ENCODE measurements around the gene TRPT1.

- no peak for TF ChIP-seq ZFP30 (CRISPR knock-in tag; IDR thresholded peaks at IDR 0.05)
- no peak for TF ChIP-seq PATZ1 (CRISPR knock-in tag; IDR thresholded peaks at IDR 0.05; ENCODE audit: borderline replicate concordance)
- TF ChIP-seq RARB (CRISPR knock-in tag; IDR thresholded peaks at IDR 0.05): no peak
- no peak for TF ChIP-seq CREB5 (CRISPR knock-in tag; IDR thresholded peaks at IDR 0.05; ENCODE audit: low read depth)
- no peak for TF ChIP-seq ZNF565 (CRISPR knock-in tag; conservative IDR thresholded peaks at IDR 0.05; ENCODE audit: low read depth)
- no peak for TF ChIP-seq ZFP3 (CRISPR knock-in tag; IDR thresholded peaks at IDR 0.05)
- TF ChIP-seq ARNTL (CRISPR knock-in tag; IDR thresholded peaks at IDR 0.05; ENCODE audit: borderline replicate concordance, low read depth): no peak
- no peak for TF ChIP-seq GLIS3 (CRISPR knock-in tag; IDR thresholded peaks at IDR 0.05)
- no peak for TF ChIP-seq ZC3H10 (CRISPR knock-in tag; IDR thresholded peaks at IDR 0.05)
- no peak for TF ChIP-seq TCF4 (CRISPR knock-in tag; IDR thresholded peaks at IDR 0.05; ENCODE audit: borderline replicate concordance)
- no peak for TF ChIP-seq OSR1 (CRISPR knock-in tag; IDR thresholded peaks at IDR 0.05)
- TF ChIP-seq POU6F1 (CRISPR knock-in tag; IDR thresholded peaks at IDR 0.05; ENCODE audit: borderline replicate concordance, low read depth): no peak
- TF ChIP-seq PPARA (CRISPR knock-in tag; IDR thresholded peaks at IDR 0.05; ENCODE audit: borderline replicate concordance): no peak
- no peak for TF ChIP-seq TSHZ2 (CRISPR knock-in tag; IDR thresholded peaks at IDR 0.05)
Measured at GRCh38 chr11:64275031-64275800, 49.2 kb upstream of the TRPT1 start.
